ENCODE data around the gene COMMD8. TPM values are rescaled to one million over a fixed set of nuclear protein-coding genes. Genes with fewer than 3 reads are reported as not detected.

Gene COMMD8
- total and polyA plus RNA-seq, 11 donors: 4.6 to 27.9 (median 18.4) TPM

DNA sequence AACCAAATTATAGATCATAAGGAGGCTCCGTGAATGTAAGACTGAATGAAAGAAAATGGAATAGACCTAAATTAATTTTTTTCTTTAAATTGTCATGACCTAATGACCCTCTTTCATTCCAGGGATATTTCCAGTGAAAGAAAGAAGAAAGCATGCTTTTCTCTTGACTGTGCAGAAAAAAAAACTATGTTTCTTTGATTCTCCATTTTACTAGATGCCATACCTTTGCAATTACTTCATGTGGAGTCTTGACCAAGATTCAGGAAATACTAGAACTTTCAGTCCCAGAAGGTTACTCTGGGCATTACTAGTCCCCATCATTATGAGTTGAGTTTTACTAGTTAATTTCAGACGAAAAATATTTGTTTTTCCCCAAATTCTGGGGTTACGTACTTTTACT lies 6.4 kb upstream of the COMMD8 start:
- no peak overlapping the region for H3K27ac ChIP-seq
- intact Hi-C loops (cut with DNase I): loop anchor here in 2 of 10 donors (10.0 kb wide), 1 partner anchor 95 kb away; no protein-coding TSS in a partner anchor
- WGBS, 4 donors: 80 to 88% (median 86%) methylated on average over 3 of the region's 3 CpGs
- ATAC-seq (no peak), DNase-seq (no peak)
- H3K36me3 ChIP-seq: no peaks in the 10 kb centered on the region
- H3K4me3 ChIP-seq: no peak overlapping the region
- TF ChIP-seq POLR2A (IDR thresholded peaks at IDR 0.05): no peak
- no peaks in the 10 kb centered on the region for H3K9me3 ChIP-seq
- H3K27me3 ChIP-seq: no peaks in the 10 kb centered on the region
- no peaks in the 10 kb centered on the region for H3K4me1 ChIP-seq

DNA sequence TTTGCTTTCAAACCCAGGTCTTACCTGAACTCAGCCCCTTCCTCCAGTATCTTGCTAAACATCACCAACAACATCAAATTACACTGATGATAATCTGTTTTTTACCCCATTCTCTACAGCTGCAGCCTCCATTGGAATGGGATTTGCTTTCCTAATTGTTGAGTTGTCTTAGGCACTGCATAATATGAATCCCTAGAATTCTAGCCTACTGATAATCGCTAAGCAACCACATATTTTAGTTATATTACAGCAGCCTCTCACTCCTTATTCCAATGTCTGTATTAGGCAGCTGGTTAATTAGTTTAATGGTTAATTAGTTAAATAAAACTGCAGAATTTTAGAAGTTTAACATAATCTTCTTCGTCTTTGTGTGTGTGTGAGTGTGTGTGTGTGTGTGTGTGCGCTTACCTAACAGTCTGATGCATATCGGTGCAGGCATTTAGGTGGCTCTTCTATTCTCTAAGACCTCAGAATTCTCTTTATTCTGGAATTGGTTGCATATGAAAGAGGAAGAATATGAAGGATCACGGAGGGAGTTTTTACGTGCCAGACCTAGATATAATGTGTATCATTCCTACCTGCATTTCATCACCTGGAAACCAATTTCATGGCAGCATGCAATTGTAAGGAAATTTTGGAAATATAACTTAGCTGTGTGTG lies 5.3 kb upstream of the COMMD8 start:
- DNase-seq (no peak), ATAC-seq (no peak)
- TF ChIP-seq, protein P1, sequence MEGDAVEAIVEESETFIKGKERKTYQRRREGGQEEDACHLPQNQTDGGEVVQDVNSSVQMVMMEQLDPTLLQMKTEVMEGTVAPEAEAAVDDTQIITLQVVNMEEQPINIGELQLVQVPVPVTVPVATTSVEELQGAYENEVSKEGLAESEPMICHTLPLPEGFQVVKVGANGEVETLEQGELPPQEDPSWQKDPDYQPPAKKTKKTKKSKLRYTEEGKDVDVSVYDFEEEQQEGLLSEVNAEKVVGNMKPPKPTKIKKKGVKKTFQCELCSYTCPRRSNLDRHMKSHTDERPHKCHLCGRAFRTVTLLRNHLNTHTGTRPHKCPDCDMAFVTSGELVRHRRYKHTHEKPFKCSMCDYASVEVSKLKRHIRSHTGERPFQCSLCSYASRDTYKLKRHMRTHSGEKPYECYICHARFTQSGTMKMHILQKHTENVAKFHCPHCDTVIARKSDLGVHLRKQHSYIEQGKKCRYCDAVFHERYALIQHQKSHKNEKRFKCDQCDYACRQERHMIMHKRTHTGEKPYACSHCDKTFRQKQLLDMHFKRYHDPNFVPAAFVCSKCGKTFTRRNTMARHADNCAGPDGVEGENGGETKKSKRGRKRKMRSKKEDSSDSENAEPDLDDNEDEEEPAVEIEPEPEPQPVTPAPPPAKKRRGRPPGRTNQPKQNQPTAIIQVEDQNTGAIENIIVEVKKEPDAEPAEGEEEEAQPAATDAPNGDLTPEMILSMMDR (IDR thresholded peaks at IDR 0.05): no peak
- TF ChIP-seq POLR2A (IDR thresholded peaks at IDR 0.05): no peak
- WGBS, 4 donors: 76 to 80% (median 79%) methylated on average over 6 of the region's 6 CpGs
- Histone ChIP-seq H3K4me1 (peaks cover 0 to 4% (median 0%) of the 10 kb centered on the region in 12 donors), H3K36me3 (no peaks in the 10 kb centered on the region), H3K9me3 (no peaks in the 10 kb centered on the region), H3K4me3 (no peak overlapping the region), H3K27me3 (no peaks in the 10 kb centered on the region), H3K27ac (no peak overlapping the region)
- intact Hi-C loops (cut with DNase I): loop anchor here in 2 of 10 donors (10.0 kb wide), 1 partner anchor 96 kb away; no protein-coding TSS in a partner anchor

DNA sequence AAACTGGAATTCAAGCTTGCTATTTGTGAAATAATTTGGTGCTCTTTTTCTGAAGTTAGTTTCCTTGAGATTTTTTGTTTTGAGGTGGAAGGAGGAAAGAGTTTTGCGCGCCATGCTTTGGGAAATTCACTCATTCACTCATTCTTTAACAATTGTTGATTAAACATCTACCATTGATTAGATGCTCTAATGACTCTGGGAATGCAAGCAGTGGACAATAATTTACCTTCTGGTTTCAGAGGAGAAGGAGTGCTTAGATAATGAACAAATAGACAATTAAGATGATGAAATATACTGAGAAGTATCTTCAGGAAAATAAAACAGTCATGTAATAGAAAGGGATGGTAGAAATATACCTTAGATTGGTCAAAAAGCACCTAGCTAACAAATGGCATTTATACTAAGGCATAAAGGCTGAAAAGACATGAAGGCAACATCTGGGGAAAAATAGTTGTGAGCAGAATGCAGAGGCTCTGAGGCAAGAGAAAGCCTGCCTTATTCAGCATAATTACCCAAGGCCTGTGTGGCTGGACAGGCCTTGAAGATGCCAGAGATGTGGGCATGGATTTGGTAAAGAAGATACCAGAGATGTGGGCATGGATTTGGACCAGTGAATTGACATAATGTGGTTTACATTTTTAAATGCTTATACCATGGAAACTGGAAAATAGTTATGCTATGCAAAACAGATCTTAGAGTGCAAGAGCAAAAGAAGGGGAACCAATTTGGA lies 2.7 kb upstream of the COMMD8 start:
- H3K4me1 ChIP-seq: peaks cover 0 to 20% (median 3%) of the 10 kb centered on the region in 12 donors
- TF ChIP-seq, protein P1 (IDR thresholded peaks at IDR 0.05): no peak
- no peak for TF ChIP-seq POLR2A (IDR thresholded peaks at IDR 0.05)
- H3K27me3 ChIP-seq: no peaks in the 10 kb centered on the region
- H3K36me3 ChIP-seq: no peaks in the 10 kb centered on the region
- H3K9me3 ChIP-seq: no peaks in the 10 kb centered on the region
- no peak overlapping the region for H3K27ac ChIP-seq
- DNase-seq: no peak
- WGBS, 4 donors: 37 to 75% (median 42%) methylated on average over 2 of the region's 2 CpGs
- intact Hi-C loops (cut with DNase I): loop anchor here in 2 of 10 donors (10.0 kb wide), 1 partner anchor 99 kb away; no protein-coding TSS in a partner anchor
- no peak overlapping the region for H3K4me3 ChIP-seq
- ATAC-seq: no peak

DNA sequence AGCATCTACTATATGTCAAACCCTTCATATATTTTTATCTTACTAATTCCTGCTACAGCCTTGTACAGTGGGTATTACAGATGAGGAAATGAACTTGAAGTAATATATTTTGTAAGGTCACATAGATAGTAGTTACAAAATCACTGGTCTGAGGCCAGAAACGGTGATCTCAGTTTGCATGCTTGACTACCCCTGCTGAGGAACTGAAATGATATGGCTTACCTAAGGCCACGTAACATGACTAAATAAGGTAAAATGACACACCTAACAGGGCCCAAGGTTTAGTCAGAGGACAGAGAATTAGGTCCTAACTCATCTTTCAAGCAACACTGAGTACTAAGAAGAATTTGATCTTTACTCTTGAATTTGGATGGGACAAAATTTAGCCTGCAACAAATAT lies 1.5 kb upstream of the COMMD8 start:
- no peak for ATAC-seq
- intact Hi-C loops (cut with DNase I): loop anchor here in 2 of 10 donors (10.0 kb wide), 1 partner anchor 100 kb away; no protein-coding TSS in a partner anchor
- Histone ChIP-seq H3K9me3 (no peaks in the 10 kb centered on the region), H3K4me3 (no peak overlapping the region), H3K4me1 (peaks cover 0 to 30% (median 4%) of the 10 kb centered on the region in 12 donors), H3K27me3 (no peaks in the 10 kb centered on the region), H3K27ac (no peak overlapping the region), H3K36me3 (peaks cover 0 to 2% (median 0%) of the 10 kb centered on the region in 9 donors)
- TF ChIP-seq, protein P1 (IDR thresholded peaks at IDR 0.05): no peak
- no peak for TF ChIP-seq POLR2A (IDR thresholded peaks at IDR 0.05)
- 78 to 95% (median 86%) methylated on average over 2 of the region's 2 CpGs for WGBS, 4 donors
- no peak for DNase-seq

Measured in heart left ventricle (tissue), 16 donors.